ENCODE data around the gene ZNF567. TPM values are rescaled to one million over a fixed set of nuclear protein-coding genes. Genes with fewer than 3 reads are reported as not detected.
"Not testable (repeated sequence)": the region's sequence is repeated elsewhere in the genome, so short reads cannot be mapped to it uniquely, and the experiment has no call there.

ZNF567 gene
- total RNA-seq, 1 donor from 2014 or later: 11.0 TPM

DNA sequence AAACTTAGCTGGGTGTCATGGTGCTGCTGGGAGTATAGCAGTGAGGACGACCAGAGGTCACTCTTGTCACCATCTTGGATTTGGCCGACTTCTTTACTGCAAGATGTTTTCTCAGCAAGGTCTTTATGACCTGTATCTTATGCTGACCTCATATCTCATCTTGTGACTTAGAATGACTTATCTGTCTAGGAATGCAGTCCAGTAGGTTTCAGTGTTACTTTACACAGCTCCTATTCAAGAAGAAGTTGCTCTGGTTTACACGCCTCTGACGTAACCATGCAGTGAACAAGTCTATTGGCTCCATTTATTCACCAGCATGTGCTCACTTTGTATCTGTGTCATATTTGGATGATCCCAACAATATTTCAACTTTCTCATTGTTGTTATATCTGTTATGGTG, 58.5 kb downstream of the ZNF567 start:
- no peak for DNase-seq (ENCODE audit: low spot score in 2 of 2, unreplicated experiment in 2 of 2)
- peaks cover 75% of the 10 kb centered on the region for H3K36me3 Mint-ChIP-seq
- H3K9me3 Mint-ChIP-seq: peaks cover 63% of the 10 kb centered on the region
- H3K4me3 Mint-ChIP-seq: no peak overlapping the region
- H3K27ac Mint-ChIP-seq: no peak overlapping the region
- no peaks in the 10 kb centered on the region for H3K27me3 Mint-ChIP-seq (ENCODE audit: low read depth)
- no peak for TF ChIP-seq CTCF (IDR thresholded peaks at IDR 0.05; ENCODE audit: unreplicated experiment)
- no peaks in the 10 kb centered on the region for H3K4me1 Mint-ChIP-seq

DNA sequence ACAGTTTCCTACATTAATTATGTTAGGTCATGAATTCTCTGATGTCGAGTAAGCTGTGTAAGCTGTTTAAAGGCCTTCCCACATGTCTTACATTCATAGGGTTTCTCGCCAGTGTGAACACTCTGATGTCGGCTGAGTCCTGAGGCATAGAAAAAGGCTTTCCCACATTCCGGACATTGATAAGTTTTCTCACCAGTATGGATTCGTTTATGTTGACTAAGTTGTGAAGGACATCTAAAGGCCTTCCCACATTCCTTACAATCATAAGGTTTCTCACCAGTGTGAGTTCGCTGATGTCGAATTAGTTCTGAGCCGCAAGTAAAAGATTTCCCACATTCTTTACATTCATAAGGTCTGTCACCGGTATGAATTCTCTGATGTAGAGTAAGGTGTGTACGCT, 60.3 kb downstream of the ZNF567 start:
- no peak for DNase-seq (ENCODE audit: low spot score in 2 of 2, unreplicated experiment in 2 of 2)
- Mint-ChIP-seq H3K4me3 (no peak overlapping the region), H3K36me3 (peaks cover 84% of the 10 kb centered on the region), H3K4me1 (no peaks in the 10 kb centered on the region), H3K27me3 (ENCODE audit: low read depth) (no peaks in the 10 kb centered on the region), H3K27ac (no peak overlapping the region), H3K9me3 (peaks cover 69% of the 10 kb centered on the region)
- TF ChIP-seq CTCF (IDR thresholded peaks at IDR 0.05; ENCODE audit: unreplicated experiment): no peak

DNA sequence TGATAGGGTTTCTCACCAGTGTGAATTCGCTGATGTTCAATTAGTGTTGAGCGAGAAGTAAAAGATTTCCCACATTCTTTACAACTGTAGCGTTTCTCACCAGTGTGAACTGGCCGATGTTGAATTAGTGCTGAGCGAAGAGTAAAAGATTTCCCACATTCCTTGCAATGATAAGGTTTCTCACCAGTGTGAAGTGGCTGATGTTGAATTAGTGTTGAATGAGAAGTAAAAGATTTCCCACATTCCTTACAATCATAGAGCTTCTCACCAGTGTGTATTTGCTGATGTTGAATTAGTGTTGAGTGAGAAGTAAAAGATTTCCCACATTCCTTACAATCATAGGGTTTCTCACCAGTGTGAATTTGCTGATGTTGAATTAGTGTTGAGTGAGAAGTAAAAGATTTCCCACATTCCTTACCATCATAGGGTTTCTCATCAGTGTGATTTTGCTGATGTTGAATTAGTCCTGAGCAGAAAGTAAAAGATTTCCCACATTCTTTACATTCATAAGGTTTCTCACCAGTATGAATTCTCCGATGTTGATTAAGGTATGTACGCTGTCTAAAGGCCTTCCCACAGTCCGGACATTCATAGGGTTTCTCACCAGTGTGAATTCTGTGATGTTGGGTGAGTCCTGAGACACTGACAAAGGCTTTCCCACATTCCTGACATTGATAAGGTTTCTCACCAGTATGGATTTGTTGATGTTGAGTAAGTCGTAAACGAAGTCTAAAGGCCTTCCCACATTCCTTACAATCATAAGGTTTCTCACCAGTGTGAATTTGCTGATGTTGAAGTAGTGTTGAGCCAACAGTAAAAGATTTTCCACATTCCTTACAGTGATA, 61.2 kb downstream of the ZNF567 start:
- H3K36me3 Mint-ChIP-seq: peaks cover 85% of the 10 kb centered on the region
- H3K27ac Mint-ChIP-seq: no peak overlapping the region
- H3K4me1 Mint-ChIP-seq: no peaks in the 10 kb centered on the region
- no peak overlapping the region for H3K4me3 Mint-ChIP-seq
- DNase-seq (ENCODE audit: low spot score in 2 of 2, unreplicated experiment in 2 of 2): no peak
- H3K9me3 Mint-ChIP-seq: peaks cover 66% of the 10 kb centered on the region
- H3K27me3 Mint-ChIP-seq (ENCODE audit: low read depth): no peaks in the 10 kb centered on the region
- no peak for TF ChIP-seq CTCF (IDR thresholded peaks at IDR 0.05; ENCODE audit: unreplicated experiment)

DNA sequence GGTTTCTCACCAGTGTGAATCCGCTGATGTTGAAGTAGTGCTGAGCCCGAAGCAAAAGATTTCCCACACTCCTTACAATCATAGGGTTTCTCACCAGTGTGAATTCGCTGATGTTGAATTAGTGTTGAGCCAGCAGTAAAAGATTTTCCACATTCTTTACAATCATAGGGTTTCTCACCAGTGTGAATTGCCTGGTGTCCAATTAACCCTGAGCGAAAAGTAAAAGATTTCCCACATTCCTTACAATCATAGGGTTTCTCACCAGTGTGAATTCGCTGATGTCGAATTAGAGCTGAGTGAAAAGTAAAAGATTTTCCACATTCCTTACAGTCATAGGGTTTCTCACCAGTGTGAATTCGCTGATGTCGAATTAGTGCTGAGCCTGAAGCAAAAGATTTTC, 62.2 kb downstream of the ZNF567 start:
- Mint-ChIP-seq H3K36me3 (peaks cover 89% of the 10 kb centered on the region), H3K9me3 (peaks cover 70% of the 10 kb centered on the region)
- not testable (repeated sequence) for DNase-seq (ENCODE audit: low spot score in 2 of 2, unreplicated experiment in 2 of 2); H3K4me3 Mint-ChIP-seq; H3K4me1 Mint-ChIP-seq; H3K27me3 Mint-ChIP-seq (ENCODE audit: low read depth); H3K27ac Mint-ChIP-seq

GRCh38 chr19:36750066-36750691, 62.8 kb downstream of the ZNF567 start:
- H3K4me1 Mint-ChIP-seq: no peaks in the 10 kb centered on the region
- H3K36me3 Mint-ChIP-seq: peaks cover 89% of the 10 kb centered on the region
- H3K27me3 Mint-ChIP-seq (ENCODE audit: low read depth): no peaks in the 10 kb centered on the region
- H3K9me3 Mint-ChIP-seq: peaks cover 71% of the 10 kb centered on the region
- H3K27ac Mint-ChIP-seq: no peak overlapping the region
- no peak for TF ChIP-seq CTCF (IDR thresholded peaks at IDR 0.05; ENCODE audit: unreplicated experiment)
- no peak for DNase-seq (ENCODE audit: low spot score in 2 of 2, unreplicated experiment in 2 of 2)
- H3K4me3 Mint-ChIP-seq: no peak overlapping the region

Other genes with a start within 250 kb of the ZNF567 start
- 19.2 to 19.6 TPM (median 19.6 TPM) in 3 replicates for gene ZNF566, start 198.1 kb upstream of the ZNF567 start, total RNA-seq
- 26.7 to 32.8 TPM (median 29.2 TPM) in 3 replicates for gene ZNF260, start 159.3 kb upstream of the ZNF567 start, total RNA-seq
- gene ZNF529, start 114.3 kb upstream of the ZNF567 start, total RNA-seq: 29.0 to 33.5 TPM (median 32.0 TPM) in 3 replicates
- 21.1 to 22.2 TPM (median 21.2 TPM) in 3 replicates for gene ZNF382, start 82.3 kb upstream of the ZNF567 start, total RNA-seq
- gene ZNF461, start 20.8 kb upstream of the ZNF567 start, total RNA-seq: 10.3 to 13.6 TPM (median 13.1 TPM) in 3 replicates
- 11.1 to 14.5 TPM (median 12.6 TPM) in 3 replicates for gene ZNF850, start 85.2 kb downstream of the ZNF567 start, total RNA-seq
- 12.4 to 13.3 TPM (median 12.8 TPM) in 3 replicates for gene ZNF790, start 150.8 kb downstream of the ZNF567 start, total RNA-seq
- gene ZNF345, start 163.3 kb downstream of the ZNF567 start, total RNA-seq: 14.0 to 15.8 TPM (median 15.2 TPM) in 3 replicates
- 3.0 to 3.2 TPM (median 3.2 TPM) in 3 replicates for gene ZNF829, start 228.7 kb downstream of the ZNF567 start, total RNA-seq
- 9.0 to 9.8 TPM (median 9.3 TPM) in 3 replicates for gene ZNF568, start 228.7 kb downstream of the ZNF567 start, total RNA-seq

All from mesothelial cell of epicardium (in vitro differentiated cells).